HG03175 (cell line): ENCODE data around the gene WNT7B.

Source experiments
- ATAC-seq: cut with Tn5 transposase; IDR thresholded peaks from one replicate; pipeline ENCODE4 v1.9.1; 2021; ENCODE audit warnings: mild to moderate bottlenecking, moderate library complexity; ENCODE audit not compliant: unreplicated experiment

The WNT7B gene

DNA sequence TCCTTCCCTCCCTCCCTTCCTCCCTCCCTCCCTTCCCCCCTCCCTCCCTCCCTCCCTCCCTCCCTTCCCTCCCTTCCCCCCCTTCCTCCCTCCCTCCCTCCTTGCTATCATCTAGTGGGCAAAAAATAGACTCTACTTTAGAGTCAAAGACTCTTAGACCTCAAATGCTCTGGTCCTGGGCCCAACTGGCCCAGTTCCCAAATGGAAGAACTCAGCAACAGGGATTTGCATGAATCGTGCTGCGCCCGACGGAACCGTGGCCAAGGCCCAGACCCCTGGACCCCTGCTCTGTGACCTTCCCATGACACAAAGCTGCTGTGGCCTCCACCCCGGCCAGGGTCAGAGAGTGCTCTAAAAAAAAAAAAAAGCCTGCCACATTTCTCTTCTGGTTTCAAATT, 97.4 kb downstream of the WNT7B start:
- ATAC-seq, result no peak

DNA sequence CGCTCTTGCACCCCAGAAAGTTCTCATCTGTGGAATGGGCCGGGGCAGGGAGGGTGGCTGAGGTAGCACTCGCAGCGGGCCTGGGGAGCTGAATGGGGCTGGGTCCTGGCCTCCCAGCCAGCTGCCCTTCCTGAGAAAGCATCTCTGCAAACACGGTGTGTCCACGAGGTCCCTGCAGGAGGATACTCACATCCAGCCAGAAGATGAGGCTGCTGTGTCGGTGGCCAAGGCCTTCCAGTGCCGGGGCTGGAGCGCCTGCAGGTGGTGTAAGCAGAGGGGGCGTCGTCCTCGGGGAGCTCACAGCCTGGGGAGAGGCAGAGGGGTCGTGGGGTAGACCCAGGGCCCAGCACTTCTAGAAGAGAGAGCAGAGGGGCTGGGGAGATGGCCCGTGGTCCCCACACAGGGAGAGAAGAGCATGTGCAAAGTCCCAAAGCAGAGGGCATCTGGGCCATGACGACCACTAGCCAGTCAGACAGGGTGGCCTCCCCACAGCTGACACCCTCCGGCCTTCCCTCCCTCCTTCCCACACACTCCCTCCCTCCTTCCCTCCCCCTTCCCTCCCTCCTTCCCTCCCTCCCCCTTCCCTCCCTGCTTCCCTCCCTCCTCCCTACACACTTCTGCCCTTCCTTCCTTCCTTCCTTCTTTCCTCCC, 97.9 kb downstream of the WNT7B start:
- no peak for ATAC-seq

DNA sequence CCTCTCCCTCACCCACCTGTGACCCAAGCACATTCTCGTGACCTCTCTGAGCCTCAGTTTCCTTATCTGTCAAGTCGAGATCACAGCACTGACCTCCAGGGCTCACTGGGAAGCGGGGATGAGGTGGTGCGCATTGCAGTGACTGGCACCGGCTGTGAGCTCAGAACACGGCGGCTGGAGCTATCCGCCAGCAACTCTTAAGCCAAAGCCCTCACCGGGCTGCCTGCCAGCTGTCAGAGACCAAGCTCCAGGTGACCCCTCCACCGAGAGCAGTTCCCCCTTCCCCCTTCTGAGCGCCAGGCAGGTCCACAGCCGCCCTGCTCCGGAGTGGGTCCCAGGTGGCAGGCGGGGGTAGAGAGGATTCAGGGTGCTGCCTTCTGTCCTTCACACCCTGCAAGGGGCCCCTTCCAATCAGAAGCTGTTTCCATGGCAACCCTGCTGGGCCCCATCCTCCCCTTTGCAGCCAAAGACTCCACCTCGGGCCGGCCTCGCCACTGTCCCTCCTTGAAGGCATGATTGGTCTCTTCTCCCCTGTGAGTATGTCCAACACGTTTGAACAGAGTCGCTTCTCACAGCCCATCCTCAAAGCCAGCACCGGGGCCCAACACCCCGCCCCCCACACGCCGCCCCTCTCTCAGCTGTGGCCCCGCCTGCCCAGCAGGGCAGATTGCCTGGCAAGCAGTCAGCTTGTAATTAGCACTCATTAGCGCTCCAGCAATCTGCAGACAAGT, 98.7 kb downstream of the WNT7B start:
- no peak for ATAC-seq

- no peak for ATAC-seq
Measured at GRCh38 chr22:45877651-45878050, 99.3 kb downstream of the WNT7B start.

DNA sequence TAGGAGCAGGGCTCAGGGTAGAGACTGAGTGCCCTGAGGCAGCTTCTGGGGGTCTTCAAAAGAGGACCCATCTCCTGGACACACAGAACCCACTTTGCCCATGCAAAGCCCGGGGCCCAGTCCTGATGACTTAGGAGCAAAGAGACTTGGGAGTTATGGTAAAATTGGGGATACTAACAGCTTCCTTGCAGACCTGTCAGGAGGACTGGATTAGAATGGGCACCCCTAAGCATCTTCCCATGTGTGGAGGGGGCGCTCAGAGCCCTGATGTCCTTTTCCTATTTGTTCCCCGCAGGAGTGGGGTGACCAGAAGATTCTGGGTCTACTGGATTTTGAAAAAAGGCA, 100.0 kb downstream of the WNT7B start:
- no peak for ATAC-seq

GRCh38 chr22:45876136-45877035, 100.6 kb downstream of the WNT7B start:
- no peak for ATAC-seq

DNA sequence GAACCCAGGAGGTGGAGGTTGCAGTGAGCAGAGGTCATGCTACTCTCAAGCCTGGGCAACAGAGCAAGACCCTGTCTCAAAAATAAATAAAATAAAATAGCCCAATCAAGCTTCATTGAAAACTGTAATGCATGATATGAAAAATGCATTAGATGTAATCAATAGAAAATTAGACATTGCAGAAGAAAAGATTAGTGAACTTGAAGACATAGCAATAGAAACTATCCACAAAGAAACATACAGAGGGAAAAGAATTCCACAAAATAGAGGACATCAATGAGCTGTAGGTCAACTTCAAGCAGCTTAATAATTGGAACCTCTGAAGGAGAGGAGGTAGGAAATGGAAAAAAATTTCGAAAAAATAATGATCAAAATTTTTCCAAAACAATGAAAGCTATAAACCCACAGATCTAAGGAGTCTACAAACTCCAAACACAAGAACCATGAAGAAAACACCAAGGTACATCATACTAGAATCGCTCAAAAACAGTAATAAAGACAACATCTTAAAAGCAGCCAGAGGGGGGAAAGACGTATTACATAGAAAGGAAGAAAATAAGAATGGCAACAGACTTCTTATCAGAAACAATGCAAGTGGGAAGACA, 104.2 kb downstream of the WNT7B start:
- no peak for ATAC-seq

DNA sequence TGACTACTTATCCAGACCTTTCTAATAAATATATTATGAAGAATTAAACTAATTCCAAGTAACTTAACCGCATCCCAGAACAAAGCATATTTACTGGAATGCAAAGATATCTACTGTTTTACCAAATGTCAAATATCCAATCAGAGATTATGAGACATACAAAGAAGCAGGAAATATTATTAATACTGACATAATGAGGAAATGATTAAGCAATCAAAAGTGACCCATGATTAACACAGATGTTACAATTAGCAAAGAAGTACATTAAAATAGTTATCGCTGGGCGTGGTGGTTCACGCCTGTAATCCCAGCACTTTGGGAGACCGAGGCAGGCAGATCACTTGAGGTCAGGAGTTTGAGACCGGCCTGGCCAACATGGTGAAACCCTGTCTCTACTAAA, 105.2 kb downstream of the WNT7B start:
- no peak for ATAC-seq
